A673 (cell line): ENCODE measurements around the gene CCDC14.

Experiments
- CTCF ChIP-seq: fragments of 300-800, 200-600 bp; sonication (generic); conservative IDR thresholded peaks from 2 replicates; pipeline ENCODE4 v1.5.1; 2017; ENCODE audit warnings: low read depth, mild to moderate bottlenecking, antibody characterized with exemption, low read length, moderate library complexity, mixed read lengths
- EZH2 ChIP-seq: fragments of 200-600 bp; sonication (generic); IDR thresholded peaks from 2 replicates; pipeline ENCODE4 v1.6.1; 2017; ENCODE audit warnings: borderline replicate concordance, low read depth, mild to moderate bottlenecking, mixed read lengths, antibody characterized with exemption, low read length; ENCODE audit not compliant: poor library complexity, severe bottlenecking

GRCh38 chr3:123971406-123971805 is 10.4 kb upstream of the CCDC14 start:
- TF ChIP-seq CTCF, result no peak
- no peak for TF ChIP-seq EZH2
